Femur (tissue), 1 donor: ENCODE measurements around the gene SH3YL1.
"Not testable (repeated sequence)": the region's sequence is repeated elsewhere in the genome, so short reads cannot be mapped to it uniquely, and the experiment has no call there.

ENCODE experiments used
- DNase-seq: peaks from one replicate; pipeline ENCODE4 v3.0.0-alpha.2; 2017

The SH3YL1 gene

DNA sequence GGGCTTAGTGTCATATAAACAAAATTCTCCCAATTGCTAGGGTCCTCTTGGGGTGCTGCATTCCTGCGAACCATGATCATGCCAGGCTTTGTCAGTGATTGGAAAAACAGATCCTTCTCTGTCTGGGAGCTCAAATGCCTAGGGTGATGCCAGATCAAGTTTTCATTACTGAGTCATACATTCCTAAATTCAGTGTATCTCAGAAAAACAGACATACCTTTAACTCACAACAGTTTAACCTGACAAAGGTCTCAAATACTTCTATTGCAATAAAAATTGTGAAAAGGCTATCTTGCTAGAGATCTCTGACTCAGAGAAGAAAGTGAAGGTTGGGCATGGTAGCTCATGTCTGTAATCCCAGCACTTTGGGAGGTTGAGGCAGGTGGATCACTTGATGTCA lies 86.9 kb downstream of the SH3YL1 start:
- no peak for DNase-seq

DNA sequence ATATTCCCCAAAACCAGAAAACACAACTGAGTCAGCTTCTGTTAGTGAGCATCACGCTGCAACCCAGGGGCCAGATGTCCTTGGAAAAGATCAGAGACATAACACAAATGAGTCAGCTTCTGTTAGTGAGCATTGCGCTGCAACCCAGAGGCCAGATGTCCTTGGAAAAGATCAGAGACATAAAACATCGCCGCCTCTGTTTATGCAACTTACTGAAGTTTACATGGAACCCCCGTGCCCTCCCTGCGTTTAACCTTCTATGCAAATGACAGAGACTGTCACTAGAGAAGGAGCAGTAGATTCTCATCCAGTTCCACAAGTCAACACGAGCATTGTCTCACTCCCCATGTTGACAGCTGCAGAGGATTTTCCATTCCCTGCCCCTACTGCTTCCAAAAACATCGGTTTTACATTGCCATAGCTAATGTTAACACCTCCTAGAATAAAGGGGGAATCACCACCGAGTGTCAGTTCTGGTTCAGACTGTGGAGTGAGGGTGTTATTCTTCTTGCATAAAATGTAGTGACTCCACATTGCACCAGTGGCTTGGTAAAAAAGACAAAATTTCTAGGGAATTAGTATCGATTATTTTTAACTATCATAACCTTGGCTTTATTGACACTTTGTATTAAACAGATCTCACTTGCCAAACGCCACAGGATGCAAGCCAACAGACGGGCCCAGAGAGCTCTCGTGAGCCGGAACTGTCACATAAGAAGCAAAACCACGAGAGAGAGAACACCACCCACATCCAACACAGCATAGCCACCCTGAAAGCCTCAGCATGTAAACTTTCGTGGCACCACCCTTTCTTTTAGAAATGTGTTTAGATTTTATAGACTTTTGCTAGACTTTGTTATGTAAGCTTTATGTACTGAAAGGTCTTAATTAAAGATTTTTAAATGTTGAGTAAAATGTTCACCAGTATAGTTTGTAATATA lies 87.7 kb downstream of the SH3YL1 start:
- DNase-seq, result no peak

DNA sequence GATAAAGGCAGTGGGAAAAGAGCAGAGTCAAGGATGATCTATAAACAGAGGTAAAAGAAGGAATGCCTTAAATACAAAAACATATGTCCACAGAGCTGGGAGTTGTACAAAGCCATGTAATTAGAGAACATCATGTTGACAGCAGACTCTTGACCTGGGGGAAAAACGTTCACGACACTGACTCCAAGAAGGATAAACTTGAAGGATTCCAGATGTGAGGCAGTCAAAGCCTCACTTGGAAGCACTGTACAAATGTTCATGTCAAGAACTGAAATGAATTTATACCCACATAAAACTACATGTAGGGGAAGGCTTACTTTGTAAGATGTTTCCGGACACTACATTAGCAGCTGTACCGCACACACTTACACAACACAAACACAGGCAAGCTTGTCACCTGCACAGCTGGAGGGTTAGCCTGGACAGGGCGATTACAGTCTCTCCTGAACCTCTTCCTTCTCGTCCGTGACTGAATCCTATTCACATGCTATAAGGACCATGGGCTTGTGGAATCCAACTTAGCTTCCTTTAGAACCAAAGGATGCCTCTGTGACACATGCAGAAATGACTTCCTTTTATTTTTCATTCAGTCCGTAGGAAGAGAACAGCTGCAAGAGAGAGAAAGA lies 88.6 kb downstream of the SH3YL1 start:
- DNase-seq, result no peak

DNA sequence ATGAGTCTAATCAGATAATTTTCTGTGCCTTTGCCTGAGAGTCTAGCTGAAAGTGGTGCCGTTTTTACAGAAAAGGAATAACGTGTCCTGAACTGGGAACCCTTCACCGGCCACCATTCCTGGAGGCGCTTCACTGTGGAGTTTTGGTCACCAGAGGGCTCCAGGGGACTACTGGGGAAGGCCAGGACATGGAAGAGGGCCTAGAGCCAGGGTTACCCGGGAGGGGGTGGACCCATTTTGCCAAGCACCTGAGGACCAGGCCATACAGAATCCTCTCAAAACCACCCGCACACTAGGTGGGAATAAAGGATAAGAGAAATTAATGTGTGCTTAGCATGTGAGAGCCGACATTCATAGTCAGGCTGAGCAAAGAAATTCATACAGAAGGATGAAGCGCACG lies 91.7 kb downstream of the SH3YL1 start:
- not testable (repeated sequence) for DNase-seq

DNA sequence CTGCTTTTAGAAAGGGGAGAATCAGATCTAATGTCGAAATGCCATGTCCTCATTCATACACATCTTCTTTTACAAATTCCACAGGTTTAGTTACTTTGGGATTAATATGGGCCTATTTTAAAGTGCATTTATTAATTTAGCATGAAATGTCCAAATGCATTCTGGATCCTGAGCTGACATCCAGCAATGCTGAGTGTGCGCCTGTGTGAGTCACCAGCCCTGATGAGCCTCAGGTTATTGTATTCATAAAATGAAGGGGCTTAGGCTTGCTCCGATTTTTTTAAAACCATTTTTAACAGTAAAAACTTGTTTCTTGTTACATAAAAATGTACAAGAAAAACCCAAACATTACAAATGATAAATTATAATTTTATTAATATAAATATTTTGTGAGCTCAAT lies 94.1 kb downstream of the SH3YL1 start:
- DNase-seq, result no peak
